HCT116 (cell line): ENCODE measurements around the gene TDRD10.

ENCODE experiments used
- CEBPB ChIP-seq: IDR thresholded peaks from 2 replicates; pipeline ENCODE4 v1.6.1; 2012; ENCODE audit warnings: low read depth
- CTCF ChIP-seq, 3 experiments: fragments of 200-600 bp in 1 of 3; sonication (generic) in 1 of 3; IDR thresholded peaks in 2 of 3; conservative IDR thresholded peaks in 1 of 3; 2 replicates each; pipeline ENCODE4 v1.5.1; 2012 to 2017; ENCODE audit warnings: low read depth in 2 of 3, low read length in 2 of 3, antibody characterized with exemption in 1 of 3, borderline replicate concordance in 1 of 3, control low read depth in 1 of 3, mild to moderate bottlenecking in 1 of 3, mixed read lengths in 1 of 3, mixed run types in 1 of 3, moderate library complexity in 1 of 3; ENCODE audit not compliant: insufficient read depth in 1 of 3
- EZH2 ChIP-seq: fragments of 200-600 bp; sonication (generic); IDR thresholded peaks from 2 replicates; pipeline ENCODE4 v1.6.1; 2017; ENCODE audit warnings: antibody characterized with exemption, mixed run types
- MAX ChIP-seq: IDR thresholded peaks from 2 replicates; pipeline ENCODE4 v1.6.1; 2012
- POLR2A ChIP-seq: IDR thresholded peaks from 2 replicates; pipeline ENCODE4 v1.7.0; 2011; ENCODE audit warnings: borderline replicate concordance; ENCODE audit not compliant: insufficient read depth, insufficient read length; ENCODE audit errors: extremely low read depth
- POLR2AphosphoS5 ChIP-seq: IDR thresholded peaks from 2 replicates; pipeline ENCODE4 v1.6.1; 2011; ENCODE audit warnings: mild to moderate bottlenecking, low read depth, low read length, moderate library complexity
- RAD21 ChIP-seq: IDR thresholded peaks from 2 replicates; pipeline ENCODE4 v1.6.1; 2012; ENCODE audit warnings: low read depth, mild to moderate bottlenecking

GRCh38 chr1:154582885-154583284, 80.9 kb downstream of the TDRD10 start:
- TF ChIP-seq CTCF (IDR thresholded peaks at IDR 0.05 in 2 of 3, conservative IDR thresholded peaks at IDR 0.05 in 1 of 3; ENCODE audit: borderline replicate concordance in 1 of 3, insufficient read depth in 1 of 3, low read depth in 2 of 3, low read length in 2 of 3) (no peak), POLR2AphosphoS5 (no peak), RAD21 (no peak), CEBPB (no peak), POLR2A (no peak), EZH2 (no peak), MAX (no peak)
